ENCODE results near the gene CLIC5. TPM values are rescaled to one million over a fixed set of nuclear protein-coding genes. Genes with fewer than 3 reads are reported as not detected.

The CLIC5 gene
- total and polyA plus RNA-seq, 2 of the 8 experiments (the other 6 are each of a cell fraction or from before 2014, with no cell fraction given): 0.12 to 0.15 TPM

DNA sequence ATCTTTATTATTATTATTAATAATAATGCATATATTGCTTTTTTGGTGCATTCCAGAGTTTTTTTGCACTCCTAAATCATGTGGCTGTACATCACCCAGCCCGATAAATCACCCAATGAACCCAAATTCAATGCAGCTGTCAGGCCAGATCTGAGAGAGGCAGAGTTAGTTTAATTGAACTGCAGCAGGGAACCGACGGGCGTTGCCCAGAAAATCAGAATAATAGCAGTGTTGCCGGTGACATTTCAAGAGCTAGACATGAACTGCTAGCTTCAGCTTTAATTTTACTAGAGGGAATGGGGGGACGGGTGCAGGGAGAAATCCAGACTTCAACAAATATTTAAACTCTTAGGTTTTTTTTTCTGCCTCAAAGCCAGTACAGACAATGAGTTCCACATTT lies 135.0 kb downstream of the CLIC5 start:
- no peak overlapping the region for H2BK120ac ChIP-seq (replicated peaks; ENCODE audit: low read depth, low read length)
- no peak overlapping the region for H4K91ac ChIP-seq (replicated peaks; ENCODE audit: insufficient read length, low read length)
- H3K27me3 ChIP-seq (replicated peaks in 1 of 4; ENCODE audit: control insufficient read depth in 3 of 4, extremely low read depth in 1 of 4, insufficient read depth in 3 of 4, low read length in 3 of 4): no peaks in the 10 kb centered on the region
- no peak overlapping the region for H3K4ac ChIP-seq (replicated peaks; ENCODE audit: insufficient read length, low read depth, low read length)
- H3K4me2 ChIP-seq (ENCODE audit: insufficient read depth in 1 of 2, low read depth in 2 of 2, low read length in 2 of 2): no peak overlapping the region
- no peak overlapping the region for H3K23ac ChIP-seq (ENCODE audit: insufficient read length)
- H3K4me1 ChIP-seq (replicated peaks in 1 of 4; ENCODE audit: control insufficient read depth in 3 of 4, insufficient read depth in 4 of 4, low read length in 3 of 4): no peaks in the 10 kb centered on the region
- CTCF ChIA-PET (ENCODE audit: partially characterized antibody): interaction anchor here (1.3 to 1.6 kb wide), 2 partner anchors 22 to 46 kb away, joined by 3 read pairs; no protein-coding TSS in a partner anchor
- WGBS, 2 experiments (ENCODE audit: extremely low coverage in 1 of 2, insufficient coverage in 1 of 2, insufficient read length in 1 of 2, insufficient replicate concordance in 2 of 2, low coverage in 1 of 2, low lambda C conversion rate in 2 of 2, missing lambda C conversion rate in 1 of 2): 93% methylated on average over 6 of the region's 6 CpGs; no CpG with 5 or more reads in 1 of the 2 experiments
- H2BK20ac ChIP-seq (ENCODE audit: low read length): no peak overlapping the region
- POLR2A ChIA-PET (ENCODE audit: partially characterized antibody): no interaction called here
- H4K20me1 ChIP-seq (replicated peaks in 1 of 2; ENCODE audit: control insufficient read depth in 1 of 2, insufficient read depth in 2 of 2, low read length in 2 of 2): no peaks in the 10 kb centered on the region
- no peaks in the 10 kb centered on the region for H3K79me2 ChIP-seq (ENCODE audit: control insufficient read depth in 1 of 2, insufficient read depth in 2 of 2, low read length in 2 of 2)
- no peak overlapping the region for H4K5ac ChIP-seq (ENCODE audit: insufficient read length, low read depth, low read length)
- no peak overlapping the region for H3K9ac ChIP-seq (replicated peaks in 1 of 4; ENCODE audit: extremely low read depth in 1 of 4, low read depth in 3 of 4, low read length in 3 of 4)
- H3K18ac ChIP-seq (ENCODE audit: extremely low read depth, low read length): no peak overlapping the region
- no peak overlapping the region for H3K56ac ChIP-seq (replicated peaks; ENCODE audit: insufficient read length, low read depth, low read length)
- FAIRE-seq: no peak
- no peak overlapping the region for H2BK5ac ChIP-seq (ENCODE audit: low read depth, low read length)
- no peak overlapping the region for H3K27ac ChIP-seq (ENCODE audit: low read depth, low read length)
- no peaks in the 10 kb centered on the region for H3K23me2 ChIP-seq (ENCODE audit: low read depth, low read length)
- no peak overlapping the region for H2AFZ ChIP-seq (ENCODE audit: low read length)
- no peak overlapping the region for H3K14ac ChIP-seq (ENCODE audit: insufficient read length)
- H3K9me3 ChIP-seq (ENCODE audit: insufficient read depth in 2 of 2, low read depth in 1 of 2, low read length in 1 of 2): no peaks in the 10 kb centered on the region
- no peak overlapping the region for H3K4me3 ChIP-seq (ENCODE audit: extremely low read depth in 1 of 4, insufficient read depth in 2 of 4, low read depth in 3 of 4, low read length in 4 of 4)
- H3K79me1 ChIP-seq (ENCODE audit: low read depth, low read length): no peaks in the 10 kb centered on the region
- no peak overlapping the region for H2BK12ac ChIP-seq (ENCODE audit: low read depth, low read length)
- no peak for DNase-seq (ENCODE audit: low read depth in 1 of 2, low spot score in 2 of 2)
- H4K8ac ChIP-seq (ENCODE audit: extremely low read depth, insufficient read depth, low read length): no peak overlapping the region
- H2BK15ac ChIP-seq (ENCODE audit: low read length): no peak overlapping the region
- no peak overlapping the region for H2AK5ac ChIP-seq (ENCODE audit: low read depth, low read length)
- no peaks in the 10 kb centered on the region for H3K36me3 ChIP-seq (ENCODE audit: control insufficient read depth in 2 of 4, insufficient read depth in 4 of 4, low read length in 3 of 4)
- TF ChIP-seq, protein P1, sequence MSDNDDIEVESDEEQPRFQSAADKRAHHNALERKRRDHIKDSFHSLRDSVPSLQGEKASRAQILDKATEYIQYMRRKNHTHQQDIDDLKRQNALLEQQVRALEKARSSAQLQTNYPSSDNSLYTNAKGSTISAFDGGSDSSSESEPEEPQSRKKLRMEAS (IDR thresholded peaks at IDR 0.05): no peak
- no peak for TF ChIP-seq CBX8 (IDR thresholded peaks at IDR 0.05; ENCODE audit: borderline replicate concordance, low read depth, low read length)
- TF ChIP-seq, protein P2, sequence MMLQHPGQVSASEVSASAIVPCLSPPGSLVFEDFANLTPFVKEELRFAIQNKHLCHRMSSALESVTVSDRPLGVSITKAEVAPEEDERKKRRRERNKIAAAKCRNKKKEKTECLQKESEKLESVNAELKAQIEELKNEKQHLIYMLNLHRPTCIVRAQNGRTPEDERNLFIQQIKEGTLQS (IDR thresholded peaks at IDR 0.05; ENCODE audit: insufficient read depth, low read depth, low read length): no peak
- no peak for TF ChIP-seq BRCA1 (IDR thresholded peaks at IDR 0.05; ENCODE audit: low read depth, low read length)
- no peak for TF ChIP-seq RNF2 (IDR thresholded peaks at IDR 0.05; ENCODE audit: borderline replicate concordance, low read depth, low read length, missing control alignments, poor library complexity, severe bottlenecking)
- no peak for TF ChIP-seq RXRA (IDR thresholded peaks at IDR 0.05; ENCODE audit: insufficient read depth, low read depth, low read length)
- TF ChIP-seq, protein P3, sequence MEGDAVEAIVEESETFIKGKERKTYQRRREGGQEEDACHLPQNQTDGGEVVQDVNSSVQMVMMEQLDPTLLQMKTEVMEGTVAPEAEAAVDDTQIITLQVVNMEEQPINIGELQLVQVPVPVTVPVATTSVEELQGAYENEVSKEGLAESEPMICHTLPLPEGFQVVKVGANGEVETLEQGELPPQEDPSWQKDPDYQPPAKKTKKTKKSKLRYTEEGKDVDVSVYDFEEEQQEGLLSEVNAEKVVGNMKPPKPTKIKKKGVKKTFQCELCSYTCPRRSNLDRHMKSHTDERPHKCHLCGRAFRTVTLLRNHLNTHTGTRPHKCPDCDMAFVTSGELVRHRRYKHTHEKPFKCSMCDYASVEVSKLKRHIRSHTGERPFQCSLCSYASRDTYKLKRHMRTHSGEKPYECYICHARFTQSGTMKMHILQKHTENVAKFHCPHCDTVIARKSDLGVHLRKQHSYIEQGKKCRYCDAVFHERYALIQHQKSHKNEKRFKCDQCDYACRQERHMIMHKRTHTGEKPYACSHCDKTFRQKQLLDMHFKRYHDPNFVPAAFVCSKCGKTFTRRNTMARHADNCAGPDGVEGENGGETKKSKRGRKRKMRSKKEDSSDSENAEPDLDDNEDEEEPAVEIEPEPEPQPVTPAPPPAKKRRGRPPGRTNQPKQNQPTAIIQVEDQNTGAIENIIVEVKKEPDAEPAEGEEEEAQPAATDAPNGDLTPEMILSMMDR (IDR thresholded peaks at IDR 0.05; ENCODE audit: control extremely low read depth in 1 of 3, insufficient read depth in 1 of 3, low read depth in 1 of 3, low read length in 3 of 3): no peak
- TF ChIP-seq POU5F1 (IDR thresholded peaks at IDR 0.05; ENCODE audit: low read depth, low read length): no peak
- no peak for TF ChIP-seq SIX5 (IDR thresholded peaks at IDR 0.05; ENCODE audit: low read depth, low read length)
- no peak for TF ChIP-seq YY1 (IDR thresholded peaks at IDR 0.05; ENCODE audit: low read depth, low read length)
- TF ChIP-seq SAP30 (IDR thresholded peaks at IDR 0.05; ENCODE audit: insufficient read depth, insufficient replicate concordance, low read length): no peak

All from H1 (cell line).